T47D (cell line): ENCODE measurements around the gene DNAJC1.

ENCODE experiments used
- DNase-seq, 2 experiments: peaks; one replicate each; pipeline versions ENCODE4 v3.0.0 to v3.0.0-alpha.2; 2011 to 2012; ENCODE audit warnings: low read depth in 1 of 2, low spot score in 1 of 2
- JUND ChIP-seq: IDR thresholded peaks from 2 replicates; pipeline ENCODE4 v1.6.1; 2012; ENCODE audit warnings: low read depth
- in situ Hi-C: cut with HindIII; loops from 2 replicates; pipeline ENCODE4 v1.10.0; 2016; ENCODE audit warnings: low sequenced_read_pairs, low pct_unique_long_range_greater_than_20kb

Gene DNAJC1

GRCh38 chr10:21751341-21752310 is 251.9 kb downstream of the DNAJC1 start:
- TF ChIP-seq JUND = no peak
- DNase-seq = no peak
- in situ Hi-C loops = no loop called here

GRCh38 chr10:21750424-21750823 is 253.1 kb downstream of the DNAJC1 start:
- DNase-seq = no peak
- TF ChIP-seq JUND = no peak
- in situ Hi-C loops = no loop called here

DNA sequence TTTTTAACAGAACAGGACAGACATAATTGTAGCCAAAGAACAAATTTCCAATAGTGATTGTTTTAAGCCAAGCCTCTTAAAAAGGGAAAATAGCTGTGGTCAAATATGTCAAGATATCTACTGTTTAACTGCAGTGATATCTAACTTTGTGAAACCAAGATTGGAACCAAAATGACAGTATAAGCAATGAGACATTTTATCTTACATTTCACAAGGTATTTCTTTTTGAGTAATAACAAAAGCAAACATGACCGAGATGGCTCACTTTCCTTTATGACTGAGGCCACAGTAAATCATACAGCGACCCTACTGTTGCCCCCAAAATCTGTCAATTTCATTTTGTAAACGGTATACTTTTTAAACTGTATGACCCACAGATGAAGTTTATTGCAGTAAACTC is 253.7 kb downstream of the DNAJC1 start:
- TF ChIP-seq JUND = no peak
- DNase-seq = no peak
- in situ Hi-C loops = no loop called here

GRCh38 chr10:21747809-21748208 is 255.7 kb downstream of the DNAJC1 start:
- no peak for DNase-seq
- in situ Hi-C loops = no loop called here
- no peak for TF ChIP-seq JUND

DNA sequence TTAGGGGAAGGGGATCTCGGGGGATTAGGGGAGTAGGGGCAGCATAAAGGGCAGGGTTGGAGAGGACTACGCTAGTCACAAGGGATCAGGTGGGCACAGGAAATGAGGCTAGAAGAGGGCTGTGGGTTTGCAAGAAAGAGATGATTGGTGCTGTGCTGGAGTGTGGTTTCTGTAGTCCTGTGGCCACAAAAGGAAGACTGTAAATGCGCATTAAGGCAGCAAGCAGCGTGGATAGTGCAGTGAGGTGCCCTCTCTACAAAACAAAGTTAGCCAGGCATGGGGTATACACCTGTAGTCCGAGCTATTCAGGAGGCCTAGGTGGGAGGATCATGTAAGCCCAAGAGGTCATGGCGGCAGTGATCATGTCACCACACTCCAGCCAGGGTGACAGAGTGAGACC is 257.4 kb downstream of the DNAJC1 start:
- no peak for DNase-seq
- no peak for TF ChIP-seq JUND
- in situ Hi-C loops = no loop called here

- no peak for TF ChIP-seq JUND
- DNase-seq = no peak
- in situ Hi-C loops = no loop called here
Measured at GRCh38 chr10:21744223-21744622, 259.3 kb downstream of the DNAJC1 start.

DNA sequence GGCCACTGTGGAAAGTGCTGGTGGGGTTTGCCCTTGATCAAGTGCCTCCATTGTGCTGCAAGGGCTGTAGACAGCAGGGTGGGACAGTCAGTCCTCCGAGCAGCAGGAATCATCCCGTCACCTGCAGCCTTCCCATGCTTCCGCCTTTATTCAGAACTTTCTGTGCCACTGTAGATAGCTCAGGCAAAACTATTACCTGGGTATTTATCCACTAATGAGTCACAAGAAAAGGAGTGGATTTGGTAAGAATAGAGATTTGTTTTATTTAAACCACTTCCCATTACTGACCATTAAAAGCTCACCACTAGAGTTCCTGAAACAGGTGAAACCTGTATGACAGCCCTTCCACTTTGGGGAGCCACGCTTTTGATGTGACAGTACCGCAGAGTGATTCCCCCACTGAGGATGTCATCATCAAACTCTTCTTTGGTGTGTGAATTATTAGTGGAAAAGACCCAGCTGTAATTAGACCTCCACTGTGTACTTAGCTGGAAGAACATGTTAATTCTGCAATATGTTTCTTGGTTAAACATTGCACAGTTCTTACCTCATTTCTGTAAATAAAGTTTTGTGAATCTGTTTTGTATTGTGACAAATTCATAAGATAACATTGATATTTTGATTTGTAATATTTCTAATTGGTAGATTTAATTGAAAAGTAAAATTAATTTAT is 260.7 kb downstream of the DNAJC1 start:
- no peak for TF ChIP-seq JUND
- in situ Hi-C loops = no loop called here
- peak in 1 of 2 experiments; percentile 12 for DNase-seq

GRCh38 chr10:21740989-21741388 is 262.5 kb downstream of the DNAJC1 start:
- no peak for DNase-seq
- in situ Hi-C loops = no loop called here
- TF ChIP-seq JUND = no peak

DNA sequence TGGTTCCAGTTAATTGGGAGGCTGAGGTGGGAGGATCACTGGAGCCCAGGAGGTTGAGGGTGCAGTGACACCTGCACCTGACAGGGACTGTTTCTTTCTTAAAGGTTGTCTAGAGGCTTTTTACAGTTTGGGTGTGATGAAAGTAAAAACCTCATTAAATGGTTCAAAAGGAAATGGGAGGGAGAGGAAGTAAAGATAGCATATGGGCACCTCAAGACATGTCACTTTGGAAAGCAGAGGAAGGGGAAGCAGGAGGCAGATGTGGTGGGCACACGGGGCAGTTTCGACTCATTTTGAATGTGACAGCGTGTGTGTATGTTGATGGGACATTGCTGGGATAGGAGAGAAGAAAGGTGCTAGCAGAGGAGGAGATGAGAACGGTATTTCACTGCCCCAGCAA is 266.4 kb downstream of the DNAJC1 start:
- in situ Hi-C loops = no loop called here

DNA sequence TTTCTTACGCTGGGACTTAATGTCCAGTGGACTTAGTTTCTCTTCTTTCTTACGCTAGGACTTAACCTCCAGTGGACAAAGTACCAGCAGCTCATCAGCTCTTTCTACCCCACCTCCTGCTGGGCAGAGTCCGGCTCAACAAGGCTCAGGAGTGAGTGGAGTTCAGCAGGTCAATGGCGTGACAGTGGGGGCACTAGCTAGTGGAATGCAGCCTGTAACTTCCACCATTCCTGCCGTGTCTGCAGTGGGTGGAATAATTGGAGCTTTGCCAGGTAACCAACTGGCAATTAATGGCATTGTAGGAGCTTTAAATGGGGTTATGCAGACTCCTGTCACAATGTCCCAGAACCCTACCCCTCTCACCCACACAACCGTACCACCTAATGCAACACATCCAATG is 269.8 kb downstream of the DNAJC1 start:
- in situ Hi-C loops = no loop called here
- no peak for TF ChIP-seq JUND
- no peak for DNase-seq

More for the DNA sequence above, 266.4 kb downstream of the DNAJC1 start:
- DNase-seq = no peak
- no peak for TF ChIP-seq JUND

DNA sequence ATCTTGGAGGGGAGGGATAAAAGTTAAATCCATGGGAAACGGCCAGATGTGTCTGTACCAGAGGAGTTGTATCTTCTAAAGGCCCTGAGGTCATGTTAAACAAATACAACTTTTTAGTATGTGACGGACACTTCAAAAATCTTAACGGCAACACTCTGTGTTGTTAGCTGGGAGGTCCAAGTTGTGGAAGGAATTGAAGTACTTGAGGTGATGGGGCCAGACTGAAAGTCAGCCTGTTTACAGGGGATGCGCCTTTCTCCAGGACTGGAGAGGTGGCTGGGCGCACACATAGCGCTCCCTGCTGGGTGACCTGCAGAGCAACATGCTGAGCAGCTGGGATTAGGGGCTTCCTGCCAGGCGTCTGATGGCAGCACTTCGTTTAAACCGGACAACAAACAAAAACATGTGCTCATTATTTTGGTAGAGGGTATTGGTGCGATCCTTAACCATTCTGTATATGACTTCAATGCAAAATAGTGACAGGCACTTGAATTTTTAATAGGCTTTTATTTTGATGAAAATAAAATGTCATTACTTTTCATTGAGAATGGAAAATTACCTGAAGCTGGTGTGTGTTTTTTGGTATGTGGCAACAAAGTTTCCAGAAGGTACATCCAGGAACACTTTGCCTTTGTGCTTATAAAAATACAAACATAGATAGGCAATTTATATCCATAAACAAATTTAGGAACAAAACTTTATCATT is 271.3 kb downstream of the DNAJC1 start:
- no peak for TF ChIP-seq JUND
- in situ Hi-C loops = no loop called here
- peak in 1 of 2 experiments; percentile 53 for DNase-seq

DNA sequence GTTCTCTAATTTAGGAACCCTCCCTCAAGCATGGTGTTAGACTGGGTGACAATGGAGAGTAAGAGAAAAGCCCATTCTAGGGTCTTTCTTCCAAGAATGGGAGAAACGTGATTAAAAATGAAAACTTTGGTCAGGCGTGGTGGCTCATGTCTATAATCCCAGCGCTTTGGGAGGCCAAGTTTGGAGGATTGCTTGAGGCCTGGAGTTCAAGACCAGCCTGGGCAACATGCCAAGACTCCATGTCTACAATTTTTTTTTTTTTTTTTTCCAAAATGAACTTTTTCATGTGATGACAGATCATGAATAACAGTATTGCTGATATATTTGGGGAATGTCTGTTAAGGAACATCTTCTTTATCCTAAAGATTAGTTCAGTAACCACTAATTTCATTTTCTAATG is 274.9 kb downstream of the DNAJC1 start:
- in situ Hi-C loops = no loop called here
- no peak for DNase-seq
- no peak for TF ChIP-seq JUND
